Endothelial cell of umbilical vein (primary cell): ENCODE measurements around the gene MORC1. TPM values are rescaled to one million over a fixed set of nuclear protein-coding genes. Genes with fewer than 3 reads are reported as not detected.
A peak's percentile ranks its signal among the peaks of the same experiment; 100 is the strongest.
"Not testable (repeated sequence)": the region's sequence is repeated elsewhere in the genome, so short reads cannot be mapped to it uniquely, and the experiment has no call there.

Experiments used
- BruUV-seq: library from RNA; stranded (reverse); fragments of 400-500 nt; replicated peaks from 2 replicates; lab custom pipeline; 2021; lab: Mats Ljungman, UMichigan
- CTCF ChIA-PET: fragments of 300-600, 350-600 bp; sonication (Branson Sonifier 250); formaldehyde crosslinking; loops from one replicate; lab custom pipeline; 2021; ENCODE audit warnings: antibody characterized with exemption, inconsistent platforms; lab: Charles Lee
- POLR2A ChIA-PET: fragments of 300-600, 350-600 bp; sonication (Branson Sonifier 250); formaldehyde crosslinking; loops from one replicate; lab custom pipeline; 2021; ENCODE audit warnings: antibody characterized with exemption, inconsistent platforms; lab: Charles Lee
- DNase-seq: peaks from one replicate; pipeline ENCODE4 v3.0.0-alpha.2; 2011; ENCODE audit warnings: low read depth, low spot score
- FAIRE-seq: peaks from 2 replicates; lab custom pipeline; 2011; peaks lifted over from hg19 to GRCh38; lab: Jason Lieb, UNC
- H2AFZ ChIP-seq: 2 replicates; pipeline ENCODE4 v1.6.0; 2012; ENCODE audit warnings: low read depth, low read length, control low read depth, inconsistent platforms
- H3K27ac ChIP-seq: 2 replicates; pipeline ENCODE4 v1.5.1; 2011; ENCODE audit warnings: low read depth, mild to moderate bottlenecking, control low read depth, low read length, moderate library complexity; ENCODE audit not compliant: insufficient read depth
- H3K27me3 ChIP-seq, 2 experiments: 2 replicates each; pipeline versions ENCODE4 v1.6.0 to v1.6.1; 2011; ENCODE audit warnings: low read length in 2 of 2, mixed read lengths in 1 of 2; ENCODE audit not compliant: control insufficient read depth in 2 of 2, insufficient read depth in 2 of 2
- H3K36me3 ChIP-seq, 2 experiments: 2 replicates in 1 of 2; 3 replicates in 1 of 2; pipeline ENCODE4 v1.5.1; 2011; ENCODE audit warnings: low read length in 2 of 2, mild to moderate bottlenecking in 1 of 2, moderate library complexity in 1 of 2; ENCODE audit not compliant: control insufficient read depth in 2 of 2, insufficient read depth in 2 of 2; ENCODE audit errors: extremely low read depth in 1 of 2
- H3K4me1 ChIP-seq: 3 replicates; pipeline ENCODE4 v1.5.1; 2011; ENCODE audit warnings: mild to moderate bottlenecking, low read length; ENCODE audit not compliant: control insufficient read depth, insufficient read depth; ENCODE audit errors: extremely low read depth
- H3K4me2 ChIP-seq: 2 replicates; pipeline ENCODE4 v1.6.1; 2011; ENCODE audit warnings: low read length, control low read depth, mixed read lengths; ENCODE audit not compliant: insufficient read depth
- H3K4me3 ChIP-seq, 3 experiments: fragments of 200-600 bp in 1 of 3; sonication (generic), shearing (Covaris generic) in 1 of 3; replicated peaks in 1 of 3; 2 replicates each; pipeline ENCODE4 v1.5.1; 2011 to 2016; ENCODE audit warnings: control low read depth in 3 of 3, low read length in 3 of 3, mild to moderate bottlenecking in 2 of 3, inconsistent platforms in 1 of 3, low read depth in 1 of 3, moderate library complexity in 1 of 3; ENCODE audit not compliant: insufficient read depth in 1 of 3
- H3K79me2 ChIP-seq: 2 replicates; pipeline ENCODE4 v1.6.0; 2012; ENCODE audit warnings: low read length, inconsistent platforms; ENCODE audit not compliant: control insufficient read depth, insufficient read depth
- H3K9ac ChIP-seq: replicated peaks from 2 replicates; pipeline ENCODE3; 2011; ENCODE audit warnings: low read length, control low read depth; ENCODE audit not compliant: insufficient read depth; ENCODE audit errors: extremely low read depth
- H3K9me1 ChIP-seq: replicated peaks from 3 replicates; pipeline ENCODE4 v1.6.0; 2011; ENCODE audit warnings: mild to moderate bottlenecking, low read length; ENCODE audit not compliant: control insufficient read depth, insufficient read depth; ENCODE audit errors: extremely low read depth
- H3K9me3 ChIP-seq: replicated peaks from 2 replicates; pipeline ENCODE4 v1.5.1; 2012; ENCODE audit warnings: low read length, inconsistent platforms; ENCODE audit not compliant: control insufficient read depth, insufficient read depth
- H4K20me1 ChIP-seq: replicated peaks from 2 replicates; pipeline ENCODE3; 2011; ENCODE audit warnings: mild to moderate bottlenecking, low read length; ENCODE audit not compliant: control insufficient read depth, insufficient read depth; ENCODE audit errors: extremely low read depth
- EZH2 ChIP-seq: IDR thresholded peaks from 2 replicates; pipeline ENCODE4 v1.6.1; 2012; ENCODE audit warnings: borderline replicate concordance, low read depth, mild to moderate bottlenecking, moderate library complexity, low read length, inconsistent platforms; ENCODE audit not compliant: severe bottlenecking
- dilution Hi-C: fragments of 300-500 bp; cut with MboI; formaldehyde crosslinking; loops from one replicate; pipeline ENCODE4 v1.15.0; 2019; ENCODE audit warnings: low sequenced_read_pairs; ENCODE audit not compliant: extremely low pct_ligation_motif_present
- intact Hi-C: fragments of 100-400 bp; cut with micrococcal nuclease; formaldehyde crosslinking; loops from one replicate; pipeline ENCODE4 v1.10.0; 2022
- polyA plus RNA-seq, 4 experiments: library from polyadenylated mRNA; depleted of rRNA in 3 of 4; stranded (reverse) in 3 of 4; unstranded in 1 of 4; fragments of >200 nt; gene quantifications; 2 replicates each; pipeline versions ENCODE4 v1.2.1 to v1.2.3, GENCODE V29; 2011 to 2012; ENCODE audit warnings: missing spikeins in 1 of 4
- total RNA-seq: library from RNA; stranded (reverse); gene quantifications from 2 replicates; pipeline ENCODE4 v1.2.3, GENCODE V29; 2021
- TF ChIP-seq, protein P1 (sequence below), 2 donors: IDR thresholded peaks; 1 replicate in 1 of 2; 2 replicates in 1 of 2; pipeline ENCODE4 v1.5.1; 2011; ENCODE audit warnings: low read length in 2 of 2, mild to moderate bottlenecking in 2 of 2, moderate library complexity in 2 of 2, control low read depth in 1 of 2, inconsistent platforms in 1 of 2, low read depth in 1 of 2; ENCODE audit not compliant: insufficient read depth in 1 of 2; ENCODE audit errors: extremely low read depth in 1 of 2

MORC1 gene
- total and polyA plus RNA-seq, 2 donors (not counting 3 experiments of a cell fraction or from before 2014, with no cell fraction given) = not detected

- H4K20me1 ChIP-seq = no peaks in the 10 kb centered on the region
- no peak overlapping the region for H2AFZ ChIP-seq
- H3K9me1 ChIP-seq = no peaks in the 10 kb centered on the region
- DNase-seq = peak; percentile 46
- H3K4me2 ChIP-seq = no peak overlapping the region
- no peaks in the 10 kb centered on the region for H3K36me3 ChIP-seq
- intact Hi-C loops = loop anchor here (1.0 kb wide), 3 partner anchors 59 to 593 kb away; no protein-coding TSS in a partner anchor
- no TSS peak for BruUV-seq
- FAIRE-seq = peak; percentile 68
- CTCF ChIA-PET = interaction anchor here (1.1 to 1.5 kb wide), 4 partner anchors 58 to 420 kb away, joined by 3 to 21 read pairs (median 8); no protein-coding TSS in a partner anchor
- H3K4me3 ChIP-seq = no peak overlapping the region
- H3K9me3 ChIP-seq = no peaks in the 10 kb centered on the region
- POLR2A ChIA-PET = no interaction called here
- H3K27me3 ChIP-seq = no peaks in the 10 kb centered on the region
- no peaks in the 10 kb centered on the region for H3K4me1 ChIP-seq
- dilution Hi-C loops = no loop called here
- no peak overlapping the region for H3K27ac ChIP-seq
- no peak overlapping the region for H3K9ac ChIP-seq
- TF ChIP-seq, protein P1, sequence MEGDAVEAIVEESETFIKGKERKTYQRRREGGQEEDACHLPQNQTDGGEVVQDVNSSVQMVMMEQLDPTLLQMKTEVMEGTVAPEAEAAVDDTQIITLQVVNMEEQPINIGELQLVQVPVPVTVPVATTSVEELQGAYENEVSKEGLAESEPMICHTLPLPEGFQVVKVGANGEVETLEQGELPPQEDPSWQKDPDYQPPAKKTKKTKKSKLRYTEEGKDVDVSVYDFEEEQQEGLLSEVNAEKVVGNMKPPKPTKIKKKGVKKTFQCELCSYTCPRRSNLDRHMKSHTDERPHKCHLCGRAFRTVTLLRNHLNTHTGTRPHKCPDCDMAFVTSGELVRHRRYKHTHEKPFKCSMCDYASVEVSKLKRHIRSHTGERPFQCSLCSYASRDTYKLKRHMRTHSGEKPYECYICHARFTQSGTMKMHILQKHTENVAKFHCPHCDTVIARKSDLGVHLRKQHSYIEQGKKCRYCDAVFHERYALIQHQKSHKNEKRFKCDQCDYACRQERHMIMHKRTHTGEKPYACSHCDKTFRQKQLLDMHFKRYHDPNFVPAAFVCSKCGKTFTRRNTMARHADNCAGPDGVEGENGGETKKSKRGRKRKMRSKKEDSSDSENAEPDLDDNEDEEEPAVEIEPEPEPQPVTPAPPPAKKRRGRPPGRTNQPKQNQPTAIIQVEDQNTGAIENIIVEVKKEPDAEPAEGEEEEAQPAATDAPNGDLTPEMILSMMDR (IDR thresholded peaks at IDR 0.05; ENCODE audit: extremely low read depth in 1 of 2, insufficient read depth in 1 of 2, low read depth in 1 of 2, low read length in 2 of 2) = peak; percentile 66 to 67
- TF ChIP-seq EZH2 = no peak
- H3K79me2 ChIP-seq = no peaks in the 10 kb centered on the region
Observed at GRCh38 chr3:109081746-109082510, 36.0 kb downstream of the MORC1 start.

DNA sequence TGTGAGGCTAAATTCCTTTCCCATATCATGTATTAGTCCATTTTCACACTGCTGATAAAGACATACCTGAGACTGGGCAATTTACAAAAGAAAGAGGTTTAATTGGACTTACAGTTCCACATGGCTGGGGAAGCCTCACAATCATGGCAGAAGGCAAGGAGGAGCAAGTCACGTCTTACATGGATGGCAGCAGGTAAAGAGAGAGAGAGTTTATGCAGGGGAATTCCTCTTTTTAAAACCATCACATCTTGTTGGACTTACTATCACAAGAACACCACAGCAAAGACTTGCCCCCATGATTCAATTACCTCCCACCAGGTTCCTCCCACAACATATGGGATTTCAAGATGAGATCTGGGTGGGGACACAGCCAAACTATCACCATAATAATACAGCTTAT, 37.8 kb downstream of the MORC1 start:
- H3K4me2 ChIP-seq, H3K27me3 ChIP-seq, H3K79me2 ChIP-seq, POLR2A ChIA-PET, H4K20me1 ChIP-seq, H3K9ac ChIP-seq, H3K4me1 ChIP-seq, H3K27ac ChIP-seq, H3K4me3 ChIP-seq, BruUV-seq, H3K36me3 ChIP-seq, FAIRE-seq, dilution Hi-C loops, intact Hi-C loops, DNase-seq, H3K9me1 ChIP-seq, H3K9me3 ChIP-seq, H2AFZ ChIP-seq: not testable (repeated sequence)
- CTCF ChIA-PET = interaction anchor here (1.5 kb wide), 2 partner anchors 9 to 418 kb away, joined by 5 to 6 read pairs; no protein-coding TSS in a partner anchor
